Measurements from ENCODE around the gene FBXO15.

FBXO15 gene, protein sequence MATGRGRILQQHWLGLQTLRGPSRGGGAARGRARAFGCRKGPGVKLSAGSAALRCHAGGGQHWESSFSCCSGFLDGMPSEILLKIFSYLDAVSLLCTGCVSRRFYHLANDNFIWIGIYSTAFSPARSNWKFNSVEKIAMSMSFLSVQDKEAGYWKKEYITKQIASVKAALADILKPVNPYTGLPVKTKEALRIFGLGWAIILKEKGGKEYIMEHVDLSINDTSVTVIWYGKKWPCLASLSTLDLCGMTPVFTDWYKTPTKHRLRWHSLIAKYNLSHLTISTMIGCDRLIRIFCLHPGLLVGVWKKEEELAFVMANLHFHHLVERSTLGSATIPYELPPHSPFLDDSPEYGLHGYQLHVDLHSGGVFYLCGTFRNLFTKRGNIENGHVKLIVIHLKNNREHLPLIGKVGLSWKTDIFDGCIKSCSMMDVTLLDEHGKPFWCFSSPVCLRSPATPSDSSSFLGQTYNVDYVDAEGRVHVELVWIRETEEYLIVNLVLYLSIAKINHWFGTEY

GRCh38 chr18:74147779-74148542 lies at the start of gene FBXO15, which contains the start of gene TIMM21:
TSS of gene FBXO15 (minus strand) at chr18:74147834. CDS start at chr18:74147785, 49 bp downstream.
TSS of gene TIMM21 (plus strand) at chr18:74148523. CDS start at chr18:74148809, 286 bp downstream.
- peak; percentile 95 for DNase-seq (ENCODE audit: low read depth)

GRCh38 chr18:74196220-74197119 lies 48.8 kb upstream of the FBXO15 start:
- peak; percentile 27 for DNase-seq (ENCODE audit: low read depth)

DNA sequence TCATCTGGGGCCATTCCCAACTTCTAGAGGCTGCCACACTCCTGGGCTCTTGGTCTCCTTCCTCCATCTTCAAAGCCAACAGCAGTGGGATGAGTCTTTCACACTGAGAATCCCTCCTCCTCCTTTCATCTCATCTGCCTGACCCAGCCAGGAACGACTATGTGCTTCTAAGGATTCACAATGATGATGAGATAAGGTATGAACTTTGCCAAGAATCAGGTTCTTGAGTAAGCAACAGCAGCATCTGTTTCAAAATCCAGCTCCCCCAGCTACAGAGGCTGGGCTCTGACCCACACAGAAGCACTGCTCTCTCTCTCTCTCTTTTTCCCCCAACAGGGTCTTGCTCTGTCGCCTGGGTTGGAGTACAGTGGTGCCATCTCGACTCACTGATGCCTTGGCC lies 47.1 kb upstream of the FBXO15 start:
- DNase-seq (ENCODE audit: low read depth) = no peak

GRCh38 chr18:74191577-74191976 lies 43.9 kb upstream of the FBXO15 start:
- no peak for DNase-seq (ENCODE audit: low read depth)

GRCh38 chr18:74190086-74190485 lies 42.5 kb upstream of the FBXO15 start:
- DNase-seq (ENCODE audit: low read depth) = no peak

- no peak for DNase-seq (ENCODE audit: low read depth)
Measured at GRCh38 chr18:74186661-74187060, 39.0 kb upstream of the FBXO15 start.

GRCh38 chr18:74185860-74186259 lies 38.2 kb upstream of the FBXO15 start:
- no peak for DNase-seq (ENCODE audit: low read depth)

DNA sequence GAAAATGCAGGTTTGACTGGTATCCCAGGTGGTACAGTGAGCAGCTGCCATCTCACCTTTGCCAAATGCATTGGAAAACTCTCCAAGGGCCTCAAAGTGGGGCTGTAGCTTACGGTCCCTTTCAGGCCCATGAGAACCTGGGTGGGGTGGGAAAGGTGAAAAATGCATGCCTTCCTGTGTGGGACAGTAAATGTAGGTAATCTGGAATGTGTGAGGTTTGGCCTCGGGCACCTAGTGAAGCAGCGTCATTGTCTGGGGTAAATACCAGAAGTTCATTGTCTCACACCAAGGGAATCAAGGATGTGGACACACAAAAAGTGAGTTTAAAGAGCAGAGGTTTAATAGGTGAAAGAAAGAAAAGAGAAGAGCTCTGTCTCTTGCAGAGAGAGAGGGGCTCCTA lies 37.2 kb upstream of the FBXO15 start:
- no peak for DNase-seq (ENCODE audit: low read depth)

DNA sequence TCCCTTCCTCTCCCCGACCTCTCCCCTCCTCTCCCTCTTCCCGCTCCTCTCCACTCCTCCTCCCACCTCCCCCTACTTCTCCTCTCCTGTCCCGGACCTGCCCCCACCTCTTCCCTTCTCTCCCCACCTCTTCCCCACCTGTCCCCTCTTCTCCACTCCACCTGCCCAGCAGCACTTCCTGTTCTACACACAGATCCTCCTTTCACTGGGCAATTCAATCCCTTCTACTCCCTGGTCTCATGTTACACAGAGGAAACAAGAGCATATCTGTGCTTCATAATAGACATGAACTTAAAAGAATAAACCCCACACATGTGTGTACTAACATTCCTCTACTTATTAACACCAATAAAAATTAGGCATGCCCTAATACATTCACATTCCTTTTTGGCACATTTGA lies 35.5 kb upstream of the FBXO15 start:
- no peak for DNase-seq (ENCODE audit: low read depth)

- DNase-seq (ENCODE audit: low read depth) = no peak
Measured at GRCh38 chr18:74182335-74182734, 34.7 kb upstream of the FBXO15 start.

DNA sequence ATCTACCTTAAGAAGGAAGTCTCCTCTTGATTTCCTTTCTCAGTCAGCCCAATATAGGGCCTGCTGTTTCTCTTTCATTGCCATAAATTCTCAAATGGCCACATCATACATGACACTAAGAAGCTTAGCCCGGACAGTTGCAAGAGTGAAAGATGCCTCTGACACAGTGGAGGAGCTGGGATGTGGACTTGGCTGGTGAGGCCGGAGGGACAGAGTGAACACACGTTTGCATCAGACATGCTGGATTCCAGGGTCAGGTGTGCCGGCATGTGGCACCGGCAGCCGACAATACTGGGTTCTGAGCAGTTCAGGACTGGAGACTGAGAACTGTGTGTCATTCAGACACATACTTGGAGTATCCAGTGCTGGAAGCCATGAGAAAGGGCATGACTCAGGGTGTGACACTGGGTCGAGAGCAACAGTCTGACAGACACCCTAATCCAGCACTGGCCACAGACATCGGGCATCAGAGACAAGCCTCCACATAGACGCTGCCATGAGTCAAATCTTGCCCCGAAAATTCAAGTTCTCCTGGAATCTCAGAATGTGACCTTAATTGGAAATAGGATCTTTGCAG lies 32.1 kb upstream of the FBXO15 start:
- DNase-seq (ENCODE audit: low read depth) = no peak

- no peak for DNase-seq (ENCODE audit: low read depth)
Measured at GRCh38 chr18:74178884-74179283, 31.2 kb upstream of the FBXO15 start.

GRCh38 chr18:74175658-74176057 lies 28.0 kb upstream of the FBXO15 start:
- no peak for DNase-seq (ENCODE audit: low read depth)

GRCh38 chr18:74173434-74173750 lies 25.8 kb upstream of the FBXO15 start:
- DNase-seq (ENCODE audit: low read depth) = no peak

DNA sequence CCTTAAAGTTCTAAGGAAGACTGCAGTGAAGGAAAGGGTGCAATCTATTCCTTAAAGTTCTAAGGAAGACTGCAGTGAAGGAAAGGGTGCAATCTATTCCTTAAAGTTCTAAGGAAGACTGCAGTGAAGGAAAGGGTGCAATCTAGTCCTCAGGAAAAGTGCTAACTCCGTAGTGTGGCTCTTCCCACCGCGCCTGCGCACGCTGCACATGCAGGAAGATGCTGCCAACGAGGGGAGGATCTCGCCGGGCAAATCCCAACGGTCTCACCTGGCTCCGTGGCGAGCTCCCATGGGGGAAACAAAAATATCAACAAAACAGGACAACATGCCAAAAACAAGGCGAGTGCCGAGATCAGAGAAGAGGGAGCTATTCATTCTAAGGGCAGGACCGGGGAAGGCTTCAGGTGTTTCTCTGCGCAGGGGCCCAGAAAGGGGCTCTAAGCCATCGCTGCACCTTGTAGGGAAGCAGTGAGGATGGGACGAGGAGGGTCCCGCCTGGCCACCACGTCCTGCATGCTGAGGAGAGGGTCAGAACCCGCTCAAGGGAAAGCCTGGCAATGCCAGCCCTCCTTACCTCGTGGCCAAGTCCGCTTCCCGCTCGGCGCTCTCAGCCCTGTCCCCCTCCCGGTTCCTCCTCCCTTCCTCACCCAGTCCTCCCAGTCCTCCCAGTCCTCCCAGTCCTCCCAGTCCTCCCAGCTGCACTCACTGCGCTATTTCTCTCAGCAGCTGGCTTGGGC lies 25.2 kb upstream of the FBXO15 start:
- DNase-seq (ENCODE audit: low read depth) = no peak

DNA sequence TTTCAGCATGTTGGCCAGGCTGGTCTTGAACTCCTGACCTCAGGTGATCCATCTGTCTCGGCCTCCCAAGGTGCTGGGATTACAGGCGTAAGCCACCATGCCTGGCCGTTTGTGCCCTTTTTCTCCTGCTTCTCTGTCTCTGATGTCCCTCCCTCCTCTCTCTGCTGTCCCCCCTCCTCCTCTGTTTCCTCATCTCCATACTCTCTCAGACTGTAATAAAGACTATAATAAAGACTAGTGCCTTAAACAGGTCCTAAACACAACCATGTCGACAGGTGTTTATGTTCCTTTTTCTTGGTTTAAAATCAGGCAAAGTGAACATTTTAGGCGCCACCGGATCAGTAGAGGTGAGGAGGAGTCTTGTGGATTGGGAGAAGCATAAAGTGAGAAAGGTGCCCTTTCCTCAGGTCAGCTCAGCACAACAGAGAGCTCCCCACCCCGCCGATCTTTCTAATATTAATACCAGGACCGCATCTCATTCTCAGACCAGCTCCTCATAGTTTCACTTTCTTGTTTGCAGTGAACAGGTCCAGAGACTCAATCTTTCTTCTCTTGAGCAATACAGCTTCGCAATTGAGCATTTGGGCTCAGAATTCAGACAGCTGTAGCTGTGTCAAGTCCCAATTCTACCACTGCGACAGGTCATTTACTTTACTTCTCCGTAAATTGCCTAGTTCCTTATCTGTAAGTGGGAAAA lies 24.4 kb upstream of the FBXO15 start:
- no peak for DNase-seq (ENCODE audit: low read depth)

GRCh38 chr18:74166386-74166785 lies 18.8 kb upstream of the FBXO15 start:
- no peak for DNase-seq (ENCODE audit: low read depth)

GRCh38 chr18:74163019-74163660 lies 15.5 kb upstream of the FBXO15 start:
- no peak for DNase-seq (ENCODE audit: low read depth)

DNA sequence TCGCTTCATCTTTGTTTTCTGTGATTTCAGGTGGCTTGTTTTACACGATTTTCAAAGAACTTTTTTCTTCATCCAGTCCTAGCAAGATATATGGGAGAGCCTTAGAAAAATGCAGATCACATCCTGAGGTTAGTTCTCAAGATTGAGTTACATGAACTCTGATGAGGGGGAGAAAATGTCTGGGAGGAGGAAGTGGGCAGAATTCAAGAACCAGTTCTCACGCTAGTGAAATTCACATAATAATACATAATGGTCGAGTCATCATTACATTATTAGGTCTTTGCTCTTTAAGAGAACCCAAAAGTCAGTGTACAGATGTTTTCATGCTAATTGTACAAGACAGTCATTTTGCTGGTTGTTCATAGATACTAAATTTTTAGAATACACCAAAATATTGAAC lies 7.6 kb upstream of the FBXO15 start:
- no peak for DNase-seq (ENCODE audit: low read depth)

- no peak for DNase-seq (ENCODE audit: low read depth)
Measured at GRCh38 chr18:74154716-74155115, 7.1 kb upstream of the FBXO15 start.
